Measurements from ENCODE around the gene FGG.

Gene FGG

DNA sequence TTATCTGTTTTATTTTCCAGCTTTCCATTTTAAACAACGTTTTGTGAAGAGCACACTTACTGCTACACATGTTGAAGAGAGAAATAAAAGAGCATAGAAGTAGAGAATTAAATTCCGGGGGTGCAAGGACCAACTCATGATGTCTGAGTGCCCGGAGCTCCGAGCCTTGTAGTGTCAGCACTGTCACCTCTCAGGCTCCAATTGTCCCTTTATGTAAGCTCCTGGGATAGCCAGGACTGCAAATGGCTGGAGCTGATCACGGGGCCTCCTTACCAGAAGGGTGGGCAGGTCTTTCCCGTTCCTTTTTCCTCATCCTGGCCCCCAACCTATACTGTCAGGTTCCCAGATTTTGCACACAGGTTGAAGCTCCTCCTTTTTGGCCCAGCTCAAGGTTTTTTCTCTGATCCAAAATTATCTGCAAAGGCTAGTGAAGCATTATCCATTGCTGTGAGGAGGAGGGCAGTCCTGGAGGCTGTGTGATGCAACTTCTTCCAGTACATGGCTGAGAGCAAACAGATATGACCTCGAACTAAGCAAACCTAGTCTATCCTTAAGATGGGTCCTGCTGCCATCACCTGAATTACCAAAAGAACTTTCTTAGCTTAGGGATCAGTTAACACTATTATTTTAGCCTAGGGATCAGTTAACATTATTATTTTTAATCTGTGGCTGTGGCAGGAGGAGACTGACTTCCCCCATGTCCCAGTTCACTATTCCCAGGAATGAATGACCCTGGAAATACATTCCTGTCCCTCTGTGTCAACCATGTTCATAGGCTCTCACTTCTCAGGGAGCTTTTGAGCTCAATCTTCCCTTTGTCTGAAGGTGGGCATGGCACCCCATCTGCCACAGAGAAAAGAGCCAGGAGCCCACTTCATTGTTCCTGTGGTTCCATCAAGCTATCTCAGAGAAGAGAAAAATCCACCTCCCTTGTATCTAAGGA is at the start of gene FGG:
Gene FGG (minus strand): TSS at position 185 of the 943 bp plus-strand sequence. CDS start 47 bp downstream, at position 138.
- no peak for DNase-seq

- no peak for DNase-seq
These were observed 47.6 kb upstream of the FGG start for GRCh38 chr4:154660052-154660451.

- no peak for DNase-seq
These were observed 46.4 kb upstream of the FGG start for GRCh38 chr4:154658680-154659405.

DNA sequence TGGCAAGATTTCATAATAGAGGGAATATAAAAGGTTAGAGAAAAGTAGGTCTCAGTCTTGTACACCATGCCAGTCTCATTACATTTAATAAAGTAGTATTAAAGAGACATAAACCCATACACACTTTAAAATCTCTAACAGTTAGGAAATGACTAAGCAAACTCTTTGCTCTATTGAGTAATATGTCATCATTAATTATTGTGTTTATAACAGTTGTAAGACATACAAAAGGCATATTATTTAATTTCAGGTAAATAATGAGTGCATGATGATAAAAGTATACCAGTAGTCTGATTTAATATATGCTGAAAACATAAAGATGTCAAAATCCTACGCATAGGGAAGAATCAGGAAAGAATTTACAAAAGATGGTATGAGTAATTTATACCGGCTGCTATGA is 31.0 kb upstream of the FGG start:
- DNase-seq: no peak

- no peak for DNase-seq
These were observed 30.0 kb upstream of the FGG start for GRCh38 chr4:154642373-154643009.

DNA sequence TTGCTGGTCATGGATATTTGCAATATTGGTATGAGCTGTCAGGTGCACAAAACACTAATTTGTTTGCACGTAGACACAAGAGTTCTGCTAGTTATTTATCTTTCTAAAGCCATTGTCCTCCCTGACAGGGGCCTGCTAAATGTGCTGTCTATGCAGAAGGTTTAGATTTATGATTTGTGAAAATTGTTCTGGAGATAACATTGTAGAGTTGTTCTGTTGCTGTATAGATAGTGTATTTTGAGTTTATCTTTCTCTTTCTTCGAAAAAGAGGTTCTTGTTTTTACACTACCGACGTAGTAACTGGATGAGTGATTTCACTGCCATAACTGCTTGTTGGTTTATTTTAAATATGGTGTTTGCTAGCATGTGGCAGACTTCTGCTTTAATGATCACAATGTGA is 28.5 kb upstream of the FGG start:
- DNase-seq: no peak

DNA sequence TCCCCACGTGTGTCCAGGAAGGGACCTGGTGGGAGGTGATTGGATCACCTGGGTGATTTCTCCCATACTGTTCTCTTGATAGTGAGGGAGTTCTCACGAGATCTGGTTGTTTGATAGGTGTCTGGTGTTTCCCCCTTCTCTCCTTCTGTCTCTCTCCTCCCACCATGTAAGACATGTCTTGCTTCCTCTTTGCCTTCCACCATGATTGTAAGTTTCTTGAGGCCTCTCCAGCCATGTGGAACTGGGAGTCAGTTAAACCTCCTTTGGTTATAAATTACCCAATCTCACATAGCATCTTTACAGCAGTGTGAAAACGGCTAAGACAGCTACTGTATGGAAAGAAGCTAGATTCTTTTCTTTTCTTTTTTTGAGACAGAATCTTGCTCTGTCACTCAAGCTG is 21.6 kb upstream of the FGG start:
- DNase-seq: no peak

- DNase-seq: no peak
These were observed 19.4 kb upstream of the FGG start for GRCh38 chr4:154631828-154632227.

DNA sequence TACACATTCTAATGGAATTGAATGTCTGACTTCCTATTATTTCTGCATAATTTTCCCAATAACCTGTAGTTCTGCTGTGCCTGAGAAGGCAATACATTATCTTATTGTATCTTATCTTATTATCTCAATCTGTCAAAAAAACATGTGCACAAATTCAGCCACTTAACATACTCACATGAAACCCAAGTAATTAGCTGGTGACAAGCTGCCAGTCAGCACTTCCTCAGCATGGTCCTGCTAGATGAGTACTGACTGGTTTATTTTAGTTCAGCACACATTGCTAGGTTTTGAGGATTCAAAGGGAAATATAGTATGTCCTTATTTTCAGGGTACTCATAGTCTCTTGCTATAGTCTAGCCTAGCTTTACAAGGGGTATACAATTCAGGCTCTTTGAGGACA is 17.9 kb upstream of the FGG start:
- DNase-seq: no peak

DNA sequence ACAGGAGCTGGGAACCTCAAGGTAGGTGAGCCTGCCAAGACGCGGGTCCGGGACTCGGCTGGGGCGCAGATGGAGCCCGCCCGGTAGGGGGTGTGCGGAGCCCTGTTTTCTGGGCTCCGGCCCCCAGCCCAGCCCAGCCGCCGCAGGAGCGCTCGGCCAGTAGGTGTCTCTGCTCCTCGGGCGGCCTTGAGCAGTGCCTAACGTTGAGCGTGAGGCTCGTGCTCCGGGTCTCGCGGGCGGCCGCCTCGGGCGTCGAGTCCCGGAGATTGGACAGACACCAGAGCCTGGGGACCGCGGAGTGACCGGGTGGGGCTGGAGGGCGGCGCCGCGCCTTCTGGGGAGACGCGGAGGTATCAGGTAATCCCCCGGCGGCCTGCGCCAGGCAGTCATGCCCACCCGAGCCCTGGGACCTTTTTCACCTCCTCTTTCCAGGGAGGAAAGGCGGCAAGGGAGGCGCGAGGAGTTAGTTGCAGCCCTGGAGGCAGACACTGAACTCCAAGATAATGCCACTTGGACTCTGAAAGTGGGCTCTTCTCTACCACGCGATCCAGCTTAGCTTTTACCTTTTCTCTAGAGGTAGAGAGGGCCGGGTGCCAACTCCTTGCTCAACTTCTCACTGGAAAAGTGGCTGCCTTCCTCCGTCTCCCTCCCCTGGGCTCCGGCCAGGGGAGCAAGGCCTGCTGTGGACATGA is 14.5 kb upstream of the FGG start:
- no peak for DNase-seq

- DNase-seq: no peak
These were observed 13.5 kb upstream of the FGG start for GRCh38 chr4:154625971-154626370.

GRCh38 chr4:154623995-154624394 is 11.5 kb upstream of the FGG start:
- no peak for DNase-seq

- no peak for DNase-seq
These were observed 11.0 kb upstream of the FGG start for GRCh38 chr4:154623436-154623835.

GRCh38 chr4:154622598-154622997 is 10.1 kb upstream of the FGG start:
- DNase-seq: no peak

DNA sequence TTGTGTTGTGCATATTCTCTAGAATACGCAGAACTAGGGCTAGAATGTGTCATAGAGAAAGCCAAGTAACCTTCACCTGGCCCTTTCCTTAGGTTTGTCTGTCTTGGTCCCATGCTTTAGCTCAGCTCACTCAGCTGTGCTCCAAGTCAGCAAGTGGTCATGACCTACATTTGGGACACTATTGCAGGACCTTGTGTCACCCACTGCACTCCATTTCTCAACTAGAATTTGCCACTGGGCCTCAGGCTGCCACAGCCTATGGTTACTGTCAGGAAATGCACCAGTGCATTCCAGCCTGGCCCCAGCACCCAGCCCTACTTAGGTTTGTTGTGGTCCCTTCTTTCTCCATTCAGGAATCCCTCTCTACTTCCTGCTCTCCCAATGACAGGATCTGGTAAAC is 7.7 kb upstream of the FGG start:
- no peak for DNase-seq

DNA sequence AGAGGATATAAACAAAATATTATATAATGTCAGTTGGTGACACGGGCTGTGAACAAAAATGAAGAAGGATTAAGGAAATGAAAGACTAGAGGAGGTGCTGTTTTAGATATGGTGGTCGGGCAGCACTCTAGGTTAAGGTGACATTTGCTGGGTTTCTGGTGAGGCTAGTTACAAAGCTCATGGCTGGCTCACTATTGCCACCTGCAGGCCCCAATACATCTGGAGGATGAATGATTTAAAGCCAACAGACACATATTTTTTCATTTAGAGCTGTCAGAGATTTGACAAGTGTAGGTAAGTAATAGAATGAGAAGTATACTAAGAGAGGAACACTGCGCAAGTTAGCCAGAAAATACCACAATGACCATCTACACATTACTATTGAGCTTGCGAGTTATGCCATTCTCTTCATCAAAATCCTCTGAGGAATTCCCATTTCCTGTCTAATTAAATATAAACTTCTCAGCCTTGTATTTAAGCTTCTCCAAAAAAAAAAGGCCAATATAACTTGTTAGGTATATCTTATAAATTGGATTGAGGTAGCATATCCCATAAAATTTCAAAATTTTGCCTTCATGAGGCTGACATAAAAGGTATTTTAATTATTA is 6.4 kb upstream of the FGG start:
- DNase-seq: peak; percentile 5

- DNase-seq: no peak
These were observed 5.4 kb upstream of the FGG start for GRCh38 chr4:154617820-154618317.

DNA sequence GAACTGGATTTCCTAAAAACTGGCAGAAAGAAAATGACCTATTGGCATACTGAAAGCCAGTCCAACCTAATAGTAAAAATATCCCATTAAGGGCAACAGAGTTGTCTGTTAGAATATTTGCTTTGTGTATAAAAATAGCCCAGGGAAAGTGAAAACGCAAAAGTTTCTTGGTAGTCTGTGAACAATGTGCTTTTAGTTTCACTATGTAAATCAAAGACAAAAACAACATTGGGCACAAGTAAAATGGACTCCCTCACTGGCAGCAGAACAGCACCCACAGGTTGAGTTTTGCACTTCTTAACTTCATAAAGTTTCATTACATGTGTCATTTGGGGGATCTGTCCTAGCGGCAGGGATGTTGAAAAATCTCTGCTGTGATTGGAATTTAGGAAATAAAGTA is 4.3 kb upstream of the FGG start:
- no peak for DNase-seq

DNA sequence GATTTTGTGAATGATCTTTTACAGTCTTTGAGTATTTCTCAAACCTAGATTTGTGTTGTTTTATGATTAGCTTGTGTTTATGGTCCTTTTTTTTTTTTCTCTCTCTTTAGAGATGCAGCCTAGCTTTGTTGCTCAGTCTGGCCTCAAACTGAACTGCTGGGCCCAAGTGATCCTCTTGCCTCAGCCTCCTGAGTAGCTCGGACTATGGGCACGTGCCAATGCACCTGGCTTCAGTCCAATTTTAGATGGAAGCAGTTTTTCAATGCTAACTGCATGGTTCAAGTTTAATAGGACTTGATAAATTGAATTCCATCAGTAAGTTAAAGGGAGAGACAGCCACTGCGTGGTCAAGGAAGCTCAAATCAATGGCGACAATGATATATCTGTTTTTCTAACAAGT is 3.8 kb upstream of the FGG start:
- no peak for DNase-seq

GRCh38 chr4:154615211-154615610 is 2.8 kb upstream of the FGG start:
- DNase-seq: no peak

- no peak for DNase-seq
These were observed 1.9 kb upstream of the FGG start for GRCh38 chr4:154614306-154614705.

GRCh38 chr4:154611833-154612232 is 623 bp downstream of the FGG start:
- DNase-seq: no peak
